Endometrial microvascular endothelial cells (primary cell): ENCODE data around the gene PID1. TPM values are rescaled to one million over a fixed set of nuclear protein-coding genes. Genes with fewer than 3 reads are reported as not detected.

Experiments
- in situ Hi-C: cut with HindIII; loops from 2 replicates; pipeline ENCODE4 v1.10.0; 2017; ENCODE audit warnings: low sequenced_read_pairs, low pct_unique_long_range_greater_than_20kb; ENCODE audit errors: inconsistent ontology term
- total RNA-seq: library from RNA; depleted of rRNA; stranded (reverse); fragments of >200 nt; gene quantifications from one replicate; pipeline ENCODE4 v1.2.3, GENCODE V29; 2015; ENCODE audit errors: inconsistent ontology term

The PID1 gene
- total RNA-seq: 0.28 TPM

GRCh38 chr2:229270551-229271410 lies at the start of gene PID1:
Gene PID1, minus strand, starts transcription at chr2:229271287. Its CDS starts 244 bp downstream, at chr2:229271043.
- in situ Hi-C loops: no loop called here

GRCh38 chr2:229319558-229319957 lies 48.5 kb upstream of the PID1 start:
- in situ Hi-C loops: no loop called here

GRCh38 chr2:229314117-229314516 lies 43.0 kb upstream of the PID1 start:
- in situ Hi-C loops: no loop called here

GRCh38 chr2:229313591-229313990 lies 42.5 kb upstream of the PID1 start:
- in situ Hi-C loops: no loop called here

- in situ Hi-C loops: no loop called here
Measured at GRCh38 chr2:229301237-229301636, 30.1 kb upstream of the PID1 start.

- in situ Hi-C loops: no loop called here
Measured at GRCh38 chr2:229300790-229301189, 29.7 kb upstream of the PID1 start.

GRCh38 chr2:229300371-229300770 lies 29.3 kb upstream of the PID1 start:
- in situ Hi-C loops: no loop called here

- in situ Hi-C loops: no loop called here
Measured at GRCh38 chr2:229297247-229297646, 26.2 kb upstream of the PID1 start.

- in situ Hi-C loops: no loop called here
Measured at GRCh38 chr2:229296536-229296935, 25.4 kb upstream of the PID1 start.

- in situ Hi-C loops: no loop called here
Measured at GRCh38 chr2:229296016-229296415, 24.9 kb upstream of the PID1 start.

- in situ Hi-C loops: no loop called here
Measured at GRCh38 chr2:229287823-229288222, 16.7 kb upstream of the PID1 start.

- in situ Hi-C loops: no loop called here
Measured at GRCh38 chr2:229282758-229283546, 11.9 kb upstream of the PID1 start.

- in situ Hi-C loops: no loop called here
Measured at GRCh38 chr2:229279516-229279915, 8.4 kb upstream of the PID1 start.

GRCh38 chr2:229275506-229275905 lies 4.4 kb upstream of the PID1 start:
- in situ Hi-C loops: no loop called here

- in situ Hi-C loops: no loop called here
Measured at GRCh38 chr2:229273723-229274338, 2.7 kb upstream of the PID1 start.

GRCh38 chr2:229273006-229273722 lies 2.1 kb upstream of the PID1 start:
- in situ Hi-C loops: no loop called here

GRCh38 chr2:229269941-229270340 lies 1.1 kb downstream of the PID1 start:
- in situ Hi-C loops: no loop called here

- in situ Hi-C loops: no loop called here
Measured at GRCh38 chr2:229269146-229269545, 1.9 kb downstream of the PID1 start.

GRCh38 chr2:229268626-229269025 lies 2.5 kb downstream of the PID1 start:
- in situ Hi-C loops: no loop called here
